ENCODE measurements around the gene BRCC3. TPM values are rescaled to one million over a fixed set of nuclear protein-coding genes. Genes with fewer than 3 reads are reported as not detected.

Gene BRCC3
- polyA plus RNA-seq, 1 donor (not counting 4 experiments of a cell fraction or from before 2014, with no cell fraction given): 24.8 TPM

DNA sequence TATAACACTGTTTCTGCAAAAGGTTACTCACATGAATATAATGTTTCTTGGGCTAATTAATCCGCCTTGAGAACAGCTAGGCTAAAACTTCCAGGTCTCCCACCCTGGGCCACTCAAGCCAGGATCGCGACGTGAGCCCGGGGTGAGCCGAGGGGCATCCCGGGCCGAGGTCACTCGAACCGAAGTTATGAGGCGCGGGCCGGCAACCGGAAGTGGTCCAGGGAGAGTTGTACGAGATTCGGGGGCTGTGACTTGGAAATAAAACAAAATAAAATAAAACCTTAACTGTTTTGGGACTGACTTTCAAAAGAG, 689 bp upstream of the BRCC3 start:
- FAIRE-seq (no peak), DNase-seq (ENCODE audit: low read depth, low spot score) (no peak)
- Histone ChIP-seq H3K27me3 (ENCODE audit: control insufficient read depth, extremely low read depth, insufficient read depth, low read length) (no peaks in the 10 kb centered on the region), H3K9me1 (ENCODE audit: control insufficient read depth, extremely low read depth, insufficient read depth, low read length) (no peaks in the 10 kb centered on the region), H3K4me1 (ENCODE audit: control insufficient read depth, extremely low read depth, insufficient read depth, low read length) (peaks cover 4% of the 10 kb centered on the region), H4K20me1 (ENCODE audit: control insufficient read depth, extremely low read depth, insufficient read depth, low read length) (no peaks in the 10 kb centered on the region), H3K36me3 (ENCODE audit: control insufficient read depth in 2 of 2, extremely low read depth in 1 of 2, insufficient read depth in 2 of 2, low read length in 2 of 2) (peaks cover 0 to 4% of the 10 kb centered on the region in 2 experiments), H3K27ac (ENCODE audit: control insufficient read depth, insufficient read depth, low read length) (peak overlapping the region; percentile 76), H2AFZ (ENCODE audit: control insufficient read depth, low read length) (peak overlapping the region; percentile 61), H3K79me2 (ENCODE audit: control insufficient read depth, insufficient read depth, low read length) (peaks cover 28% of the 10 kb centered on the region), H3K4me3 (ENCODE audit: control insufficient read depth in 2 of 3, extremely low read depth in 1 of 3, insufficient read depth in 2 of 3, low read depth in 1 of 3, low read length in 3 of 3) (peak overlapping the region; percentile 50 to 78 (median 71)), H3K9me3 (ENCODE audit: control insufficient read depth, low read depth, low read length) (no peaks in the 10 kb centered on the region), H3K4me2 (ENCODE audit: control insufficient read depth, extremely low read depth, insufficient read depth, low read depth, low read length) (peak overlapping the region; percentile 78), H3K9ac (ENCODE audit: control insufficient read depth, extremely low read depth, insufficient read depth, low read length) (peak overlapping the region; percentile 77)
- dilution Hi-C loops (cut with MboI; ENCODE audit: extremely low pct_ligation_motif_present, low sequenced_read_pairs): no loop called here
- TF ChIP-seq CTCF (optimal IDR thresholded peaks at IDR 0.05 in 1 of 3, IDR thresholded peaks at IDR 0.05 in 1 of 3, conservative IDR thresholded peaks at IDR 0.05 in 1 of 3; ENCODE audit: extremely low read depth in 1 of 3, insufficient read depth in 2 of 3, low read length in 3 of 3): no peak
- TF ChIP-seq EZH2 (IDR thresholded peaks at IDR 0.05; ENCODE audit: low read length): no peak

DNA sequence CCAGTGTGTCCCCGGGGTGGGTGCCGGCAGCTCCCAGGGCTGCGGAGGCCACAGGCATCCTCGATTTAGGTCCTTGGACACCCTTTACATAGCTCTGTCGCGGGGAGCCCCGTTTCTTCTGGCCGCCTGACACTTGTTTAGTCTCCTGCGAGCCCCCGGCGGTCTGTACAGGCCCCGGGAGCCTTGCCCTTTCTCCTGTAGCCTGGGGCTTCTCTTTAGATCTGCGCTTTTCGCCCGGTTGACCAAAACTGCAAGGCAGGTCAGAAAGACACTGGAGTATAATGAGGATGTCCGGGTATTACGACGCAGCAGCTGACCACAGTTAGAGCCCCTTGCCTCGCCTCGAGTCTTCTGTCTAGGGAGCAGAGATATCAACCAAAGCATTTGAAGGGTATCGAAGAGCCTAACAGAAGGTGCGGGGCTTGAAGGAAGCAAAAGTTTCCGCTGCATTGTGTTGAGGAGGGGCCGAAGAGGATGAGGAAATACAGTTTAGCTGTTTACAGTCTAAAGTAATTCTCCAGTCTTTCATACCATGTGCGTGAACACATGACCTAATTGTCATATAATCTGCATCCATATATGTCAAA, 479 bp downstream of the BRCC3 start:
- H3K27ac ChIP-seq (ENCODE audit: control insufficient read depth, insufficient read depth, low read length): peak overlapping the region; percentile 71
- peaks cover 28% of the 10 kb centered on the region for H3K79me2 ChIP-seq (ENCODE audit: control insufficient read depth, insufficient read depth, low read length)
- H3K4me1 ChIP-seq (ENCODE audit: control insufficient read depth, extremely low read depth, insufficient read depth, low read length): peaks cover 4% of the 10 kb centered on the region
- H3K36me3 ChIP-seq (ENCODE audit: control insufficient read depth in 2 of 2, extremely low read depth in 1 of 2, insufficient read depth in 2 of 2, low read length in 2 of 2): peaks cover 2 to 4% of the 10 kb centered on the region in 2 experiments
- H3K4me3 ChIP-seq (ENCODE audit: control insufficient read depth in 2 of 3, extremely low read depth in 1 of 3, insufficient read depth in 2 of 3, low read depth in 1 of 3, low read length in 3 of 3): peak overlapping the region; percentile 53 to 85 (median 78)
- H3K9ac ChIP-seq (ENCODE audit: control insufficient read depth, extremely low read depth, insufficient read depth, low read length): peak overlapping the region; percentile 88
- TF ChIP-seq EZH2 (IDR thresholded peaks at IDR 0.05; ENCODE audit: low read length): no peak
- no peak for TF ChIP-seq CTCF (optimal IDR thresholded peaks at IDR 0.05 in 1 of 3, IDR thresholded peaks at IDR 0.05 in 1 of 3, conservative IDR thresholded peaks at IDR 0.05 in 1 of 3; ENCODE audit: extremely low read depth in 1 of 3, insufficient read depth in 2 of 3, low read length in 3 of 3)
- no peaks in the 10 kb centered on the region for H3K9me3 ChIP-seq (ENCODE audit: control insufficient read depth, low read depth, low read length)
- H3K27me3 ChIP-seq (ENCODE audit: control insufficient read depth, extremely low read depth, insufficient read depth, low read length): no peaks in the 10 kb centered on the region
- DNase-seq (ENCODE audit: low read depth, low spot score): no peak
- peak overlapping the region; percentile 86 for H2AFZ ChIP-seq (ENCODE audit: control insufficient read depth, low read length)
- dilution Hi-C loops (cut with MboI; ENCODE audit: extremely low pct_ligation_motif_present, low sequenced_read_pairs): no loop called here
- peak overlapping the region; percentile 82 for H3K4me2 ChIP-seq (ENCODE audit: control insufficient read depth, extremely low read depth, insufficient read depth, low read depth, low read length)
- no peaks in the 10 kb centered on the region for H3K9me1 ChIP-seq (ENCODE audit: control insufficient read depth, extremely low read depth, insufficient read depth, low read length)
- FAIRE-seq: no peak
- no peaks in the 10 kb centered on the region for H4K20me1 ChIP-seq (ENCODE audit: control insufficient read depth, extremely low read depth, insufficient read depth, low read length)
